ENCODE results near the gene C6. TPM values are rescaled to one million over a fixed set of nuclear protein-coding genes. Genes with fewer than 3 reads are reported as not detected.
"Not testable (repeated sequence)": the region's sequence is repeated elsewhere in the genome, so short reads cannot be mapped to it uniquely, and the experiment has no call there.

Gene C6
- total RNA-seq, 1 donor from 2014 or later: not detected

GRCh38 chr5:41211417-41211816 lies 1.9 kb downstream of the C6 start:
- TF ChIP-seq, protein P1, sequence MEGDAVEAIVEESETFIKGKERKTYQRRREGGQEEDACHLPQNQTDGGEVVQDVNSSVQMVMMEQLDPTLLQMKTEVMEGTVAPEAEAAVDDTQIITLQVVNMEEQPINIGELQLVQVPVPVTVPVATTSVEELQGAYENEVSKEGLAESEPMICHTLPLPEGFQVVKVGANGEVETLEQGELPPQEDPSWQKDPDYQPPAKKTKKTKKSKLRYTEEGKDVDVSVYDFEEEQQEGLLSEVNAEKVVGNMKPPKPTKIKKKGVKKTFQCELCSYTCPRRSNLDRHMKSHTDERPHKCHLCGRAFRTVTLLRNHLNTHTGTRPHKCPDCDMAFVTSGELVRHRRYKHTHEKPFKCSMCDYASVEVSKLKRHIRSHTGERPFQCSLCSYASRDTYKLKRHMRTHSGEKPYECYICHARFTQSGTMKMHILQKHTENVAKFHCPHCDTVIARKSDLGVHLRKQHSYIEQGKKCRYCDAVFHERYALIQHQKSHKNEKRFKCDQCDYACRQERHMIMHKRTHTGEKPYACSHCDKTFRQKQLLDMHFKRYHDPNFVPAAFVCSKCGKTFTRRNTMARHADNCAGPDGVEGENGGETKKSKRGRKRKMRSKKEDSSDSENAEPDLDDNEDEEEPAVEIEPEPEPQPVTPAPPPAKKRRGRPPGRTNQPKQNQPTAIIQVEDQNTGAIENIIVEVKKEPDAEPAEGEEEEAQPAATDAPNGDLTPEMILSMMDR (IDR thresholded peaks at IDR 0.05; ENCODE audit: insufficient read depth, low read length, poor library complexity, severe bottlenecking): no peak
- no peak for DNase-seq (ENCODE audit: low read depth)
- H3K36me3 ChIP-seq (ENCODE audit: control insufficient read depth, insufficient read depth, low read length): no peaks in the 10 kb centered on the region

GRCh38 chr5:41205475-41205874 lies 7.9 kb downstream of the C6 start:
- not testable (repeated sequence) for DNase-seq (ENCODE audit: low read depth); H3K4me3 ChIP-seq (ENCODE audit: low read depth, low read length); H3K27me3 ChIP-seq (ENCODE audit: control insufficient read depth, insufficient read depth, low read length); H3K36me3 ChIP-seq (ENCODE audit: control insufficient read depth, insufficient read depth, low read length)

More at GRCh38 chr5:41211417-41211816, 1.9 kb downstream of the C6 start:
- H3K27me3 ChIP-seq (ENCODE audit: control insufficient read depth, insufficient read depth, low read length): no peaks in the 10 kb centered on the region
- H3K4me3 ChIP-seq (ENCODE audit: low read depth, low read length): no peak overlapping the region

DNA sequence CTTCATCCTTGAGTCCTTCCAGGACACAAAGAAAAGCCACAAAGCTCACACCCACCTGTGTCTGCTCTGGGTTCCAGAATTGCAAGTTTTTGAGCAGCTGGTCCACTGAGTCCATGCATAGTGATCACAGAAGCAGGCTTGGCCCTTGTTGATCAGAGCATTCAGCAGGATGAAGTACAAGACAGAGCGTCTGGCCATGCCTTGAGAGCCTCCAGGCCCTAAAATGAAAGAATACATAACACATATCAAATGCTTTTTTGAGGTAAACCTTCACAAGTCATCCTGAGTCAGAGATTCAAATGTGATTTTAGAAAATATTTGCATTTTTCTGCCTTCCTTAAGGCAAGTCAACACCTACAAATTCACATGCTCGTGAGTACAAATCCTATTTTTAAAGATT lies 10.3 kb downstream of the C6 start:
- TF ChIP-seq, protein P1 (IDR thresholded peaks at IDR 0.05; ENCODE audit: insufficient read depth, low read length, poor library complexity, severe bottlenecking): no peak
- no peaks in the 10 kb centered on the region for H3K27me3 ChIP-seq (ENCODE audit: control insufficient read depth, insufficient read depth, low read length)
- H3K4me3 ChIP-seq (ENCODE audit: low read depth, low read length): no peak overlapping the region
- no peaks in the 10 kb centered on the region for H3K36me3 ChIP-seq (ENCODE audit: control insufficient read depth, insufficient read depth, low read length)
- no peak for DNase-seq (ENCODE audit: low read depth)

- Histone ChIP-seq H3K36me3 (ENCODE audit: control insufficient read depth, insufficient read depth, low read length) (no peaks in the 10 kb centered on the region), H3K4me3 (ENCODE audit: low read depth, low read length) (no peak overlapping the region), H3K27me3 (ENCODE audit: control insufficient read depth, insufficient read depth, low read length) (no peaks in the 10 kb centered on the region)
- no peak for DNase-seq (ENCODE audit: low read depth)
- TF ChIP-seq, protein P1 (IDR thresholded peaks at IDR 0.05; ENCODE audit: insufficient read depth, low read length, poor library complexity, severe bottlenecking): no peak
Measured at GRCh38 chr5:41201082-41201772, 12.1 kb downstream of the C6 start.

DNA sequence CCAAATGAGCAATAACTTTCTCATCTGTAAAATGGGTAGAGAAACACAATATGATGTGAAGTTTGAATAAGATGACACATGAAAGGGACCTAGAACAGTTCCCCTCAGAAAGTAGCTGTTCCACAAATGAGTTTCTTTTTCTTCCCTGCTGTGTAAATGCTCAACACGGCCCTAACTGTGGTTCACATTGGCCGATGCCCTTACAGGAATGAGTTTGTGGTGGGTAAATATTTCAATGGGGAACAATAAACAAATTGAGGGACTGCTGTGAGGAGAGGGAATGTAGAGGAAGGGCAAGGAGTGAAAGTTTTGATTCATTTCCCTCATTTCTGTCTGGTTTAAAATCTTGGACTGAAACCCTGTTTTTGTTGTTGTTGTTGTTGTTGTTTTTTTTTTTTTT lies 12.8 kb downstream of the C6 start:
- Histone ChIP-seq H3K27me3 (ENCODE audit: control insufficient read depth, insufficient read depth, low read length) (no peaks in the 10 kb centered on the region), H3K36me3 (ENCODE audit: control insufficient read depth, insufficient read depth, low read length) (no peaks in the 10 kb centered on the region), H3K4me3 (ENCODE audit: low read depth, low read length) (no peak overlapping the region)
- TF ChIP-seq, protein P1 (IDR thresholded peaks at IDR 0.05; ENCODE audit: insufficient read depth, low read length, poor library complexity, severe bottlenecking): no peak
- no peak for DNase-seq (ENCODE audit: low read depth)

- DNase-seq (ENCODE audit: low read depth): no peak
- Histone ChIP-seq H3K4me3 (ENCODE audit: low read depth, low read length) (no peak overlapping the region), H3K36me3 (ENCODE audit: control insufficient read depth, insufficient read depth, low read length) (no peaks in the 10 kb centered on the region), H3K27me3 (ENCODE audit: control insufficient read depth, insufficient read depth, low read length) (no peaks in the 10 kb centered on the region)
- TF ChIP-seq, protein P1 (IDR thresholded peaks at IDR 0.05; ENCODE audit: insufficient read depth, low read length, poor library complexity, severe bottlenecking): no peak
Measured at GRCh38 chr5:41199660-41200059, 13.7 kb downstream of the C6 start.

All from kidney epithelial cell (primary cell).